ENCODE data around the gene AP3S2. TPM values are rescaled to one million over a fixed set of nuclear protein-coding genes. Genes with fewer than 3 reads are reported as not detected.

Gene AP3S2
- total and polyA plus RNA-seq, 2 of the 4 experiments (the other 2 are of a cell fraction), result 12.6 to 34.1 TPM

DNA sequence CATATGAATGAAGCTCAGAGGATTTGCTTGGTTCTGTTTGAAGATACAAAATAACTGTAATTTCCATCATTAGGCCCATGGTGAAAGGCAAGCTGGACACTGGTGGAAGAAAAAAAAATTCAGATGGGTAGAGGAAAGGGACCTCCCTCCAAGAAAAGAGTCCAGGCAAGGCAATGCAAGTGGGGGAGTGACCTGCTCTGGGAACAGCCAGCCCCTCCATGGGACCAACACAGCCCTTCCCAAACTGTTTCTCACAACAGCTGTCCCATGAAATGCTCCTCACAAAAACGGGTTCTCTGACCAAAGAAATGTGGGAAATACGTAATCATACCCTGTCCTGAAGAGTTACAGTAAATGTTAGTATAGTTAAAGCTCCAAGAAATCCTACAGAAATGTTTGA is 4.4 kb upstream of the AP3S2 start:
- no TSS peak for BruUV-seq (replicated peaks)
- Histone ChIP-seq H2BK5ac (ENCODE audit: low read depth, low read length, poor library complexity, severe bottlenecking) (no peak overlapping the region), H3K23ac (ENCODE audit: low read depth, low read length) (no peak overlapping the region), H3K4me2 (ENCODE audit: low read depth, low read length) (no peak overlapping the region), H3K36me3 (ENCODE audit: control insufficient read depth, insufficient read depth, low read length) (peaks cover 11% of the 10 kb centered on the region), H2AK9ac (replicated peaks; ENCODE audit: low read depth, low read length, poor library complexity) (no peak overlapping the region), H2AK5ac (ENCODE audit: low read depth, low read length) (no peak overlapping the region), H3K79me1 (ENCODE audit: low read depth in 1 of 2, low read length in 2 of 2) (peaks cover 3 to 5% of the 10 kb centered on the region in 2 experiments; a peak in 3 of 4 replicates), H3K4me3 (ENCODE audit: insufficient read depth, low read depth, low read length) (no peak overlapping the region), H3K4me1 (ENCODE audit: control insufficient read depth, insufficient read depth, low read length) (no peaks in the 10 kb centered on the region), H3K14ac (replicated peaks; ENCODE audit: low read depth, low read length) (no peak overlapping the region), H3K4ac (ENCODE audit: low read depth, low read length) (no peak overlapping the region), H2BK15ac (ENCODE audit: low read depth, low read length) (no peak overlapping the region), H4K8ac (ENCODE audit: low read depth in 2 of 2, low read length in 2 of 2) (no peak overlapping the region), H4K5ac (ENCODE audit: low read depth, low read length) (no peak overlapping the region), H3K9me3 (ENCODE audit: control insufficient read depth, insufficient read depth, low read length) (no peaks in the 10 kb centered on the region), H2BK20ac (ENCODE audit: low read depth, low read length) (no peak overlapping the region), H2BK120ac (ENCODE audit: low read depth, low read length) (no peak overlapping the region), H3K56ac (ENCODE audit: extremely low read depth, insufficient read depth, low read length) (no peak overlapping the region), H2AFZ (replicated peaks; ENCODE audit: low read length, poor library complexity) (no peak overlapping the region), H3K9me1 (ENCODE audit: insufficient read depth, low read length) (no peaks in the 10 kb centered on the region), H4K91ac (ENCODE audit: insufficient read depth, low read depth, low read length) (no peak overlapping the region), H3K9ac (ENCODE audit: low read depth, low read length) (no peak overlapping the region), H3K27ac (ENCODE audit: insufficient read depth, low read length) (no peak overlapping the region), H3K27me3 (ENCODE audit: control insufficient read depth, insufficient read depth, low read length) (no peaks in the 10 kb centered on the region), H4K20me1 (ENCODE audit: insufficient read depth, low read length) (no peaks in the 10 kb centered on the region), H3K18ac (ENCODE audit: low read depth, low read length) (no peak overlapping the region)
- TF ChIP-seq RAD21 (IDR thresholded peaks at IDR 0.05; ENCODE audit: low read length) (no peak), MXI1 (IDR thresholded peaks at IDR 0.05; ENCODE audit: borderline replicate concordance, low read depth, low read length) (no peak), MAFK (IDR thresholded peaks at IDR 0.05; ENCODE audit: low read depth, low read length) (no peak), RFX5 (IDR thresholded peaks at IDR 0.05; ENCODE audit: low read depth, low read length) (no peak), CHD1 (IDR thresholded peaks at IDR 0.05; ENCODE audit: low read depth, low read length) (no peak), POLR2A (IDR thresholded peaks at IDR 0.05; ENCODE audit: low read depth, low read length) (no peak), NFE2L2 (IDR thresholded peaks at IDR 0.05; ENCODE audit: low read depth, low read length) (no peak), BHLHE40 (IDR thresholded peaks at IDR 0.05; ENCODE audit: low read depth, low read length) (no peak), MAZ (IDR thresholded peaks at IDR 0.05; ENCODE audit: borderline replicate concordance, low read depth, low read length) (no peak)
- TF ChIP-seq, protein P1, sequence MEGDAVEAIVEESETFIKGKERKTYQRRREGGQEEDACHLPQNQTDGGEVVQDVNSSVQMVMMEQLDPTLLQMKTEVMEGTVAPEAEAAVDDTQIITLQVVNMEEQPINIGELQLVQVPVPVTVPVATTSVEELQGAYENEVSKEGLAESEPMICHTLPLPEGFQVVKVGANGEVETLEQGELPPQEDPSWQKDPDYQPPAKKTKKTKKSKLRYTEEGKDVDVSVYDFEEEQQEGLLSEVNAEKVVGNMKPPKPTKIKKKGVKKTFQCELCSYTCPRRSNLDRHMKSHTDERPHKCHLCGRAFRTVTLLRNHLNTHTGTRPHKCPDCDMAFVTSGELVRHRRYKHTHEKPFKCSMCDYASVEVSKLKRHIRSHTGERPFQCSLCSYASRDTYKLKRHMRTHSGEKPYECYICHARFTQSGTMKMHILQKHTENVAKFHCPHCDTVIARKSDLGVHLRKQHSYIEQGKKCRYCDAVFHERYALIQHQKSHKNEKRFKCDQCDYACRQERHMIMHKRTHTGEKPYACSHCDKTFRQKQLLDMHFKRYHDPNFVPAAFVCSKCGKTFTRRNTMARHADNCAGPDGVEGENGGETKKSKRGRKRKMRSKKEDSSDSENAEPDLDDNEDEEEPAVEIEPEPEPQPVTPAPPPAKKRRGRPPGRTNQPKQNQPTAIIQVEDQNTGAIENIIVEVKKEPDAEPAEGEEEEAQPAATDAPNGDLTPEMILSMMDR (conservative IDR thresholded peaks at IDR 0.05; ENCODE audit: low read depth, low read length), result no peak
- TF ChIP-seq, protein P2, sequence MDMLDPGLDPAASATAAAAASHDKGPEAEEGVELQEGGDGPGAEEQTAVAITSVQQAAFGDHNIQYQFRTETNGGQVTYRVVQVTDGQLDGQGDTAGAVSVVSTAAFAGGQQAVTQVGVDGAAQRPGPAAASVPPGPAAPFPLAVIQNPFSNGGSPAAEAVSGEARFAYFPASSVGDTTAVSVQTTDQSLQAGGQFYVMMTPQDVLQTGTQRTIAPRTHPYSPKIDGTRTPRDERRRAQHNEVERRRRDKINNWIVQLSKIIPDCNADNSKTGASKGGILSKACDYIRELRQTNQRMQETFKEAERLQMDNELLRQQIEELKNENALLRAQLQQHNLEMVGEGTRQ (IDR thresholded peaks at IDR 0.05; ENCODE audit: low read depth, low read length), result no peak
- dilution Hi-C loops (cut with HindIII; ENCODE audit: low sequenced_read_pairs, unreplicated experiment), result no loop called here
- WGBS, 2 experiments (ENCODE audit: extremely low coverage in 2 of 2, insufficient read length in 1 of 2), result no CpG with 5 or more reads among the region's 2 CpGs
- ATAC-seq (ENCODE audit: low read depth) (no peak), DNase-seq (no peak)
- ChIA-PET POLR2A (ENCODE audit: unreplicated experiment) (interaction anchor here (0.6 kb wide), 1 partner anchor 14 kb away, joined by 4 read pairs; the partner anchor contains the start of gene ARPIN), CTCF (interaction anchor here (0.6 to 1.5 kb wide), 7 partner anchors 8 to 181 kb away, joined by 3 to 6 read pairs (median 4); no protein-coding TSS in a partner anchor)
- in situ Hi-C loops (cut with MboI; ENCODE audit: low sequenced_read_pairs), result loop anchor here (5.0 to 10.0 kb wide), 2 partner anchors 174 to 327 kb away; no protein-coding TSS in a partner anchor
- intact Hi-C loops (cut with micrococcal nuclease), result loop anchor here (1.0 kb wide), 3 partner anchors 173 to 323 kb away; no protein-coding TSS in a partner anchor
